GM10847 (cell line): ENCODE data around the gene NDUFB5.

ENCODE experiments used
- POLR2A ChIP-seq: IDR thresholded peaks from 2 replicates; pipeline ENCODE4 v1.6.1; 2011; ENCODE audit not compliant: insufficient read length; ENCODE audit errors: extremely low read depth

Gene NDUFB5

DNA sequence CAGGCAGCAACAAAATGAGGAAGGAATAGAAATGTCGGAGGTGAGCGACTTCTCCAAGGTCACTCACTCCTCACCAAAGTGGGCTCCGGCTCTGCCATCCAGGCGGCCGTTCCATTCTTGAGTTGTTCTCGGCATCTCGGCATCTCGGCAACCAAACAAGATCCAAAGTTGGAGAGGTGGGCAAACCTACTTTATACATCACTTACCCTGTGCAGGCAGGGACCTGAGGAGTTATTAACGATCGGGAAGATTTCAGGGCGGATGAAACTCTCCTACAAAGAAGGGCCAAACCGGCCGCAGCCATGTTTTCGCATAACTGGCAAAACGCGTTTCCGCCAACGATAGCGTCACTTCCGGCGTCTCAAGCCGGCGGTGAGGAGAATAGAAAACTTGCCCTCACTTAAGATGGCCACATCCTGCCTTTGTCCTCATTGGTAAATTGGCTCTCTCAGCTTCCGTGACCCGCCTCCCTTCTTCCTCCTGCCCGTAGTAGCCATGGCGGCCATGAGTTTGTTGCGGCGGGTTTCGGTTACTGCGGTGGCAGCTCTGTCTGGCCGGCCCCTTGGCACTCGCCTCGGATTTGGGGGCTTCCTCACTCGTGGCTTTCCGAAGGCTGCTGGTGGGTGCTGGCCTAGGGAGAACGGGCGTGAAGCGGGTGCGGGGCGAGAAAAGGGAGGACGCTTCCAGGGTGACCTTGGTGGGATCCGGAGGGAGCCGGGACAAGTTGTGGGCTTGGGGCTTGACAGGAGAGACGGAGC is at the start of gene NDUFB5, which contains the start of gene MRPL47:
Gene NDUFB5, plus strand, starts transcription at position 474 of the 758 bp plus-strand sequence. Its CDS starts 22 bp downstream, at position 496.
Gene MRPL47, minus strand, starts transcription at position 318 of the 758 bp plus-strand sequence. Its CDS starts 14 bp downstream, at position 304.
- peak; percentile 62 for TF ChIP-seq POLR2A

DNA sequence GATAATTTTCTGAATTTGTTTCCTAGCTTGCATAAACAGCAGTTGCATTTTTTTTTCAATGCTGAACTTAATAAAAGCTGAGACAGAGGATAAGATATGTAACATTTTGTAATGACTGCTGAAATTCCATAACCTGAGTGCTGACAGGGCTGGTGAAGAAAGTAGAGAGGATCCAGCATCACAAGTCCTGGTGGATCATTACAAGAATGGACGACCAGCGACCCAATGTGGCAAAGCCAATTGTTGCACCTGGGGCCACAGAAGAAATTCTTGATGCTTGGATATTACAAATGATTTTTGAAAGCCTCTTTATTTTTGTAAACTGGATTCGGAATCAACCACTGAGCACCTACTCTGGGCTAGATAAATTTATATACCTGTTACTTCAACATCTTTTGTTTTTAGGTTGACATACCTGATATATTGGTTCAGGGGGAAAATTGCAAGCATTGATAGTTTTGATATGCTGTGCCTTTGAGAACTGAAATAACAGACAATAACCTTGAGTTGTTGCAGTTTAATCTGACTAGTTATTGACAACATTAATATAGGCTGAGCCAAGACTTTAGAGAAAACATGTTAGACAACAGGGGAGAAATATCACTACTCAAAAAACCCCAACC is 45.7 kb upstream of the NDUFB5 start:
- TF ChIP-seq POLR2A: no peak

GRCh38 chr3:179560791-179561190 is 43.8 kb upstream of the NDUFB5 start:
- no peak for TF ChIP-seq POLR2A

DNA sequence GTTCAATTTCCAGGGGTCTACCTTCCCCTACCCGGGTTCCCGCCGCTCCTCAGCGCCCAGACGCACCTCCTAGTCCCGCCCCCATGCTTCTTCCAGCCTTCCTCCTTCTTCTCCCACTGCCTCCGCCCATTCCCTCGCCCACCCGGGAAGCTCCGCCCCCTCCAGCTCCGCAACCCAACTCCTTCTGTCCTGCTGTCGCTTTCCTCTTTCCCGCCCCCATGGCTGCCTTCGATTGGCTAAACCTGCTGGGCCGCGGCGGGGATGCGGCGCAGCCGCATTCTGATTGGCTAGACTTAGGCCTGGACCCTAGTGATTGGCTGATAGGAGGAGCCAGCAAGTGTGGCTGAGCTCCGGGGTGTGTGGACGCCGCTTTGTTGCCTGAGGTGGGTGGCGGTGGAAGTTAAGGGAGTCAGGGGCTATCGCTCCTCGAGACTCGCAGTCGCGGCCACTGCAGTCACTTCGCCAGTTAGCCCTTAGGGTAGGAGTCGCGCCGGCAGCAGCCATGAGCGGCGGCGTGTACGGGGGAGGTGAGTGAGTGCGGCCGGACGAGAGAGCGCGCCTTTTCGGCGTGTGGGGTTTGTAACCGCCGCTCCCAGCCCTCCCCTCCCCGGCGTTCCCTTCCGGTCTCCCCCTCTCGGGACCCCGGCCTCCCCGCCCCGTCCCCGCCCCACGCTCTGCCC is 41.9 kb upstream of the NDUFB5 start, which contains the start of gene ACTL6A:
Gene ACTL6A, plus strand, starts transcription at position 336 of the 680 bp plus-strand sequence. Its CDS starts 167 bp downstream, at position 503.
- TF ChIP-seq POLR2A: peak; percentile 69

DNA sequence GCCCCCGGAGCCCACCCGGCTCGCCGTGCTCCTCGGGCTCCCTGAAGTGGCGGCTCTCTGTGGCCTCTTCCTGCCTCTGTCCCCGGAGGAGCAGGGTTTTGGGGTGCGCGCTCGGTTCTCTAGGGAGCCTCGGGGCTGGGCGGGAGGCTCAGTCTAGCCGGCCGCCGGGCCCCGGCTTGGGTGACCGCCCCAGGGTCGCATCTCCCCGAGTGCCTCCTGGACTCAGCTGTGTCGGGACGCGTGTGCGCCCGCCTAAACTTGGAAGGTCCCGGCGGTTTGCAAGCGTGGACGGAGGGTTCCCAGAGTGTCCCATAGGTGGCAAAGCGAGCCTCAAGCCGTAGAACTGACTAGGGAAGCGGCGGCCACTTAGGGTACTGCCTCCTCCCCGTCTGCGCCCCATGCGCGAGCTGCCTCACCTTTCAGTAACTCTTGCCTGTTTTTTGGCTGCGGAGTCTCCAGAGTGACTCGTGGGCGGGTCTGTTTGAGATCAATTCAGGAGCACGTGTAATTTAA is 41.3 kb upstream of the NDUFB5 start:
- peak; percentile 16 for TF ChIP-seq POLR2A

DNA sequence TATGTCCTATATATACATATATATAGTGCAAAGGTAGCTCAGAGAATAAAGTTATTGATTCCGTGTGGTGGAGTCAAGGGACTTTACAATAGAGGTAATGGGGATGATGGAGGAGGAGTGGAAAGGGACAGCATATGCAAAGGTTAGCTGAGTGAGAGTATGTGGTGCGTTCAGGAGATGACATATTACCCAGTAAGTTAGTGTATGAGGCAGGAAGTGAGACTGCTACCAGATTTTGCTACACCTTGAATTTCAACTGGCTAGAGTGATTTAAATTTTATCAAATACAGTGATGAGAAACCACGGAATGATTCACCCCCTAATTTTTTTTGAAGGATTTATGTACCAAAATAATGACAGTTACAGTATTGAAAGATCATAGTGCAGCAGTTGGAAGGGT is 39.1 kb upstream of the NDUFB5 start:
- no peak for TF ChIP-seq POLR2A

DNA sequence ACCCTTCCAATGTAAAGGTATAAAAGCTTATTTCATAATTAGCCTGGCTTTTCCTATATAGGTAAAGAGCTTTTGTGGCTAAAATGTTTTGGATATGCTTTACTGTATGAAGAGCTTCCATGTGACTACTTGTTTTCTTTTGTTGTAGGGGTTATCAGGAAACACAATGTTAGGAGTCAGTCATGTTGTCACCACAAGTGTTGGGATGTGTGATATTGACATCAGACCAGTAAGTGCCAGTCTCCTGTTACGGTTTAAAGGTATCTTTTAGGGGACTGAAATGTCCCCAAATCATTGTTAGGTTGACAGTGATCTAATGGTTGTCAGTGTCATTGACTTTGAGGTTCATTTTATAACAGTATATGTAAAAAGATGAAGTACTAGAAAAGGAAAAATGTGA is 23.6 kb upstream of the NDUFB5 start:
- no peak for TF ChIP-seq POLR2A

- TF ChIP-seq POLR2A: no peak
Observed at GRCh38 chr3:179589143-179589542, 15.5 kb upstream of the NDUFB5 start.

GRCh38 chr3:179590669-179591068 is 13.9 kb upstream of the NDUFB5 start:
- TF ChIP-seq POLR2A: no peak

DNA sequence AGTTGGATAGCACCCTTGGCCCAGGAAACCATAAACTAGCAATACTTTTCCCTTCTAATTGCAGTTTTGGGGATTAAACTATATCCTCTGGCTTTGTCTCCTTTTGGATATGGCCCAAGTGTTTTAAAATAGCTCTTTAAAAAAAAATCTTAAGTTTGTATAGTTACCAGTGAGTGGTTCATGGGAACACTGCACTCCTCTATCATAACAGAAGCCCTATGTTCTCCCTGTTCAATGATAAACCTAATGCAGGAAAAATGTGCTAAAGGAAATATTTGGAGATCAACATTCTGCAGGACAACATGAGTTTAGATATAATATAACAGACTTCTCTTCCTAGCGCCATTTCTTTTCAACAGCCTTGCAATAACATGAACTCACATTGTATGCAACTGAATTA is 13.3 kb upstream of the NDUFB5 start:
- no peak for TF ChIP-seq POLR2A

- TF ChIP-seq POLR2A: no peak
Observed at GRCh38 chr3:179599531-179599930, 5.1 kb upstream of the NDUFB5 start.

DNA sequence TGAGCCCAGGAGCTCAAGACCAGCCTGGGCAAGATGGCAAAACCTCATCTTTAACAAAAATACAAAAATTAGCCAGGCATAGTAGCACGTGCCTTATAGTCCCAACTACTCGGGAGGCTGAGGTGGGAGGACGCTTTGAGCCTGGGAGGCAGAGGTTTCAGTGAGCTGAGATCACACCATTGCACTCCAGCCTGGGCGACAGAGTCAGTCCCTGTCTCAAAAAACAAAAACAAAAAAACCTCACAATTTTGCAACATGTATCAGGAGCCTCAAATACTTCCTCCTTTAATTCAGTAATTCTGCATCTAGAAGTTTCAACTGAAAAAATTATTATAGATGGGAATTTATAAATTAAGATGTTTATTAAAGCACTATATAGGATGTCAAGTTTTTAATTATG is 1.3 kb upstream of the NDUFB5 start:
- no peak for TF ChIP-seq POLR2A

- no peak for TF ChIP-seq POLR2A
Observed at GRCh38 chr3:179603831-179604230, 763 bp upstream of the NDUFB5 start.

DNA sequence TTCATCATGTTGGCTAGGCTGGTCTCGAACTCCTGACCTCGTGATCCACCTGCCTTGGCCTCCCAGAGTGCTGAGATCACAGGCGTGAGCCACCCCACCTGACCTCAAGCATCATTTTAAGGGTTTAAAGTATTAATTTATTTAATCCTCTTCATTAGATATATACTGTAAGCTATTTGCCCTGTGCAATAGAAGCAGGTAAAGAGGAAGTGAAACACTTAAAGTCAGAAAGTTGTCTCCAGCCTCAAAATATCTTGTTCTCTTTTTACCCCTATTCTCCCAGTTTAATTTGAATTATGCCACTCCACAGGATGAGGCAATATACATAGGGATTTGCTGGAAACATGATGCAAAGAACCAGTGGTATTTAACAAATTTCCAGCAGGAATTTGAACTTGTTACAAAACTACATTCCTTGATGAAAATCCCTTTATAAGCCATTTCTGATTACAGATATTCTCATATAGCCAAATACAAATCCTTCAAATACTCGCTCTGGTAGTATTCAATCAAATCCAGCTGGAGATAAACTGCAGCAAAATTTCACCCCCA is 2.0 kb downstream of the NDUFB5 start:
- no peak for TF ChIP-seq POLR2A

GRCh38 chr3:179608931-179609720 is 4.5 kb downstream of the NDUFB5 start:
- TF ChIP-seq POLR2A: no peak

- TF ChIP-seq POLR2A: no peak
Observed at GRCh38 chr3:179610066-179610465, 5.5 kb downstream of the NDUFB5 start.
